SIG-M5 (cell line): ENCODE results near the gene MAG.

Experiments
- DNase-seq: peaks from one replicate; lab custom pipeline; 2025; lab: John Stamatoyannopoulos, UW

MAG gene, protein sequence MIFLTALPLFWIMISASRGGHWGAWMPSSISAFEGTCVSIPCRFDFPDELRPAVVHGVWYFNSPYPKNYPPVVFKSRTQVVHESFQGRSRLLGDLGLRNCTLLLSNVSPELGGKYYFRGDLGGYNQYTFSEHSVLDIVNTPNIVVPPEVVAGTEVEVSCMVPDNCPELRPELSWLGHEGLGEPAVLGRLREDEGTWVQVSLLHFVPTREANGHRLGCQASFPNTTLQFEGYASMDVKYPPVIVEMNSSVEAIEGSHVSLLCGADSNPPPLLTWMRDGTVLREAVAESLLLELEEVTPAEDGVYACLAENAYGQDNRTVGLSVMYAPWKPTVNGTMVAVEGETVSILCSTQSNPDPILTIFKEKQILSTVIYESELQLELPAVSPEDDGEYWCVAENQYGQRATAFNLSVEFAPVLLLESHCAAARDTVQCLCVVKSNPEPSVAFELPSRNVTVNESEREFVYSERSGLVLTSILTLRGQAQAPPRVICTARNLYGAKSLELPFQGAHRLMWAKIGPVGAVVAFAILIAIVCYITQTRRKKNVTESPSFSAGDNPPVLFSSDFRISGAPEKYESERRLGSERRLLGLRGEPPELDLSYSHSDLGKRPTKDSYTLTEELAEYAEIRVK

GRCh38 chr19:35291916-35292315 is at the start of gene MAG:
TSS of gene MAG (plus strand) at chr19:35292161. CDS start at chr19:35295409, 3,248 bp downstream.
- DNase-seq = no peak

DNA sequence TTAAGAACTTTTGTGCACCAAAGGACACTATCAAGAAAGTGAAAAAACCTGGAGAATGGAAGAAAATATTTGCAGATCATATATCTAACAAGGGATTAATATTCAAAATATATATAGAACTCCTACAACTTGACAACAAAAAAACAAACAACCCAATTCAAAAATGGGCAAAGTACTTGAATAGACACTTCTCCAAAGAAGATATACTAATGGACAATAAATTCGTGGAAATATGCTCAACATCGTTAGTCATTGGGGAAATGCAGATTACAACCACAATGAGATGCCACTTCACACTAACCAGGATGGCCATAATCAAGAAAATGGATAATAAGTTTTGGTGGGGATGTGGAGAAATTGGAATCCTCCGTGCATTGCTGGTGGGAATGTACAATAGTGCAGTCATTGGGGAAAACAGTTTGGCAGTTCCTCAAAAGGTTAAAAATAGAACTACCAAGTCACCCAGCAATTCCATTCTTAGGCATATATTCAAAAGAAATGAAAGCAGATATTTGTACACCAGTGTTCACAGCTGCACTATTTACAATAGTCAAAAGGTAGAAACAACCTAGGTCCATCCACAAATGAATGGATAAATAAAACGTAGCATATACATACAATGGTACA is 45.4 kb upstream of the MAG start:
- DNase-seq = no peak

DNA sequence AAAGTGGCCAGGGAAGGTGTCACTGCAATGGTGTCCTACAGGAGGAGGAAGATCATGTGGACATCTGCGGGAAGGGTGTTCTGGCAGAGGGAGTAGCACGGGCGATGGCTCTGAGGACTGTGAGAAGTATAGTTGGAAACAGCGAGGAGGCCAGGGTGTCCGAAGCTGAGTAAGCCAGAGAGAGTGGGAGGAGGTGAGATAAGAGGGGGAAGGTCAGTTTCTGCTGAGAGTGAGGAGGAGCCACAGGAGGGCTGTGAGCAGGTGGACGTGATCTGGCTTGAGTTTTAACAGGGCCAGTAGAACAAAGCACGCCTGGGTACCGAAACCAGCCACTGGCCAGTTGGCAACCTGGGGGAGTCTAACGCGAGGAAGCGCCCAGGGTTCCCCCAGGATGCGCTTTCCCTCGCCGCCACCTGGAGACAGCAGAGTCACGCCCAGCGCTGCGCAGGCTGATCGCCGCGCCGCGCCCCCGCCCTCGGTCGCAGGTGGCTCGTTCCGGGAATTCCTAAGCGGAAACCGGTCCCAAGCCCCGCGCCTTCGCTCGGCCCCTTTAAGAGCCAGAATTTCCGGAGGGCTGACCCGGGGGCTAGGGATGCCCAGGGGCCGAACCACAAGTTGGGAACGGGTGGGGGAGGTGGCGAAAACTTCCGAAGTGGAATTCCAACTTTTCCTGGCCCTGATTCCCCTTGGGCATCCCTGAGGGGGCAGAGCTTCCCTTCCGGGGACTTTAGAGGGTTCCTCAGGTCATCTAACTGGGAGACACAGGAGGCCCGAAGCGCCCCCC is 44.2 kb upstream of the MAG start:
- no peak for DNase-seq

DNA sequence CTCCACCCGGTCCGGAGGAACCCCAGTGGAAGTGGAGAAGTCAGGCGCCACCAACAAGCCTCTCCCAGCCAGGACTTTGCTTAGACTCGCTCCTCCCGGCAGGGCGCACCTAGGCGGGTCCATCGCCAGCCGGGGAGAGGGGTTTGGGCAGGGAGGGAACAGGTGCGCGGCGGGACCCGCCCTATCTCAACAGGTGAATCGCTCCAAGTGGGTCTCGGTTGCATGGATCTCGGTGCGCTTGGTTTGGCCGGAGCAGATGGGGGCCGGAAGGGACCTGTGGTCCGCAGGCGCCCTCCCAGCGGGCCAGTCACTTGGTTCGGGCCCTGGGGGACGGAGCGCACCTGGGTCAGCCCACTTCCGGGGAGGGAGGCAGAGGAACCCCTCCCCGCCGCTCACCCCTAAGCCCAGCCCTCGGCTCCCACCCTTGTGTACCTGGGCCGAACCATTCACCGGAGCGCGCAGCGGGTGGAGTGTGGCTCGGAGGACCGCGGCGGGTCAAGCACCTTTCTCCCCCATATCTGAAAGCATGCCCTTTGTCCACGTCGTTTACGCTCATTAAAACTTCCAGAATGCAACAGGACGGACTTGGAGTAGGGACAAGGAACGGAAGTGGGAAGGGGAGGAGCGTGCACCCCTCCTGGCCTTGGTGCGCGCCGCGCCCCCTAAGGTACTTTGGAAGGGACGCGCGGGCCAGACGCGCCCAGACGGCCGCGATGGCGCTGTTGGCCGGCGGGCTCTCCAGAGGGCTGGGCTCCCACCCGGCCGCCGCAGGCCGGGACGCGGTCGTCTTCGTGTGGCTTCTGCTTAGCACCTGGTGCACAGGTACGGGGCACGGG is 43.4 kb upstream of the MAG start, which contains the start of gene LSR:
TSS of gene LSR (plus strand) at position 693 of the 836 bp plus-strand sequence. CDS start at position 714, 21 bp downstream.
- DNase-seq = no peak

GRCh38 chr19:35249146-35249847 is 42.7 kb upstream of the MAG start:
- no peak for DNase-seq

- no peak for DNase-seq
Measured at GRCh38 chr19:35249848-35250711, 41.9 kb upstream of the MAG start.

GRCh38 chr19:35251456-35251855 is 40.5 kb upstream of the MAG start:
- DNase-seq = no peak

DNA sequence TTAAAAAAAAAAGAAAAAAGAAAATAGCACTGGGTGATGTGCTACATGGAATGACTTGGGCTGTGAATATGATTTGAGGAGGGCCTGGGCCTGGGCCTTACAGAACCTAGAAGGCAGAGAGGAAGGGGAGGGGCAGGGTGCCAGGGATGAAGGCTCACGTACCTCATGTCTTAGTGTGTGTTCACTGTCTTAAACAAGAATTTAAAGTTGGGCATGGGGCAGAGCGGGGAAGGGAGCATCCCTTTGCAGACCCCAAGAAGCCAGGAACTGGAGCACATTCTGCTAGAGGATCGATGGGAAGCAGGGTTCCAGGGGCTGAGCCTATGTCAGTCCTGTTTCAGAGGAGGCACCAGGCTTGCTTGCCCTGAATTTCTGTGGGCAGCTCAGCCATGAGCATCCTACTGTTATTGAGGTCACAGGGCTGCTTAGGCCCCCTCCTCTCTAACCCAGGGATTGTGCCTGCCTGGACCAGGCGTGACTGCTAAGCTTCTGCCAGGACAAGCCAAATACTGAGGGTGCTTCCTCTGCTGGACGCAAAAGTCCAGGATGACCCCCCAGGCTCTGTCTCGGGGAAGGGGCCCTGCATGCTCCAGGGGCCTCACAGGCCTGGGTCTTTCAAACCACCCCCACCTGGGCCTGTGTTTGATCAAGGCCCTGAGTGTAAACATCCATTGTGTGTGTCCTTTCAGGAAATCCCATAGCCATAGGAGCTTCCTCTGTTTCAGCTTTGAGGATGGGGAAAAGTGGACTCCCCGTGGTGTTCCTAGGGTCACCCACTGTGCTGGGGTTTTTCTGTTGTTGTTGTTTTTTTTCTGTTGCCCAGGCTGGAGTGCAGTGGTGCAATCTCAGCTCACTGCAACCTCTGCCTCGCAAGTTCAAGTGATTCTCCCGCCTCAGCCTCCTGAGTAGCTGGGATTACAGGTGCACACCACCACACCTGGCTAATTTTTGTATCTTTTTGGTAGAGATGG is 38.4 kb upstream of the MAG start:
- no peak for DNase-seq

DNA sequence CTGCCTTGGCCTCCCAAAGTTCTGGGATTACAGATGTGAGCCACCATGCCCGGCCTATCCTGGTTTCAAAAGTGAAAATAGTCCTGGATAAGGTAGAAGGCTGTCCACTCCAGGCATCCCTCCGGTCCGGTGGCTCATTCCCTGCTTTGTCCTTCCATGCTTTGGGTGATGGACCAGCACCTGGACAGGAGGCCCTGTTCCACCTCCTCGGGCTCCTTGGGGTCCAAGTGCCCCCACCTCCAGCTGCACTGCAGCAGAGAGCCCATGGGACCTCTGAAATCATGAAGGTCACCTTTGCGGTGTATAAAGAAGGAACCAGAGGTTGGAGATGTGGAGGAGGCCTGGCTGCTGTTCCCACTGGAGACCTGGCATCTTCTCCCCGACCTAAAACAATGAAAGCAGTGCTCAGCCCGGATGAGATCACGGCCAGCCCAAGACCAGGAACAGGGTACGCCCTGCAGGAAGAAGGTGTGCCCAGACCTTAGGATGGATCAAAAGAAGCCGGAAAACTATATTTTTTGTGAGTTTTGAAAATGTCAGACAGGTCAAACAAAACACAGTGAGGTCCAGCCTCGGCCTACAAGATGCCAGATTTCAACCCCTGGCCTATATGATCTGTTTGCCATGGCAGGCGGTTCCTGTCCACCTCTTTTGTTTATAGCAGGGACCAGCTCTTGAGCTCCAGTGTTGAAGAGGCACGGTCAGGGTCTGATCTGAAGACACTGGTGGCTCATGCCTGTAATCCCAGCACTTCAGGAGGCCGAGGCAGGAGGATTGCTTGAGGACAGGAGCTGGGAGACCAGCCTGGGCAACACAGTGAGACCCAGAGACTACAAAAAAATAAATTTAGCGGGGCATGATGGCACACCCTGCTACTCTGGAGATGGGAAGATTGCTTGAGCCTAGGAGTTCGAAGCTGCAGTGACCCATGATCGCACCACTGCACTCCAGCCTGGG is 37.3 kb upstream of the MAG start:
- DNase-seq = no peak

DNA sequence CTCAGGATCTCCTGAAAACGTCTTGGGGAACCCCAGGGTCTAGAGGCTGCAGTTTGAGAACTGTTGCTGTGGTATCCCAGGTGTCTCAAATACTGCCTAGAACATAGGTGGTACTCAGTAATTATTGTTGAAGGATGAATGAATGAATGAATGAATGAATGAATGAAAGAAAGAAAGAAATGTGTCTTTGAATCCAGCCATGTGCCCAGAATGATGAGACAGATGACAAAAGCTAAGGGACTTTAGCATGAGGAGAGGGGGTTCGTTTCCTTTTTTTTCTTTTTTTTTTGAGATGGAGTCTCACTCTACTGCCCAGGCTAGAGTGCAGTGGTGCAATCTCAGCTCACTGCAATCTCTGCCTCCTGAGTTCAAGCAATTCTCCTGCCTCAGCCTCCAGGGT is 35.4 kb upstream of the MAG start:
- DNase-seq = no peak

DNA sequence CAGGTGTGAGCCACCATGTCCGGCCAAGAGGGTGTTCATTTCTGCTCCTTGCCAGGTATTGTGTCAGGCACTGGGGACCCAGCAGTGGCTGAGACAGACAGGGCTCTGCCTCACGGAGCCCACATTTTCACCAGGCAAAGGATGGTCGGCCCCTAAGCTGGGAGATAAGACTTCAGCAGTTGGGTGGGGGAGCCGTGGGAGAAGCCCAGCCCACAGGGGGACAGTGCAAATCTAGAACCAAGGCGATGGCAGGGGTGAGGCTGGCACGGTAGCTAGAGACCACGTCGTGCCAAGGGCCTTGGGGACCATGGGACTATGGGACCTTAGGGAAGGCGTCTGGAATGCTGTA is 34.9 kb upstream of the MAG start:
- DNase-seq = no peak

DNA sequence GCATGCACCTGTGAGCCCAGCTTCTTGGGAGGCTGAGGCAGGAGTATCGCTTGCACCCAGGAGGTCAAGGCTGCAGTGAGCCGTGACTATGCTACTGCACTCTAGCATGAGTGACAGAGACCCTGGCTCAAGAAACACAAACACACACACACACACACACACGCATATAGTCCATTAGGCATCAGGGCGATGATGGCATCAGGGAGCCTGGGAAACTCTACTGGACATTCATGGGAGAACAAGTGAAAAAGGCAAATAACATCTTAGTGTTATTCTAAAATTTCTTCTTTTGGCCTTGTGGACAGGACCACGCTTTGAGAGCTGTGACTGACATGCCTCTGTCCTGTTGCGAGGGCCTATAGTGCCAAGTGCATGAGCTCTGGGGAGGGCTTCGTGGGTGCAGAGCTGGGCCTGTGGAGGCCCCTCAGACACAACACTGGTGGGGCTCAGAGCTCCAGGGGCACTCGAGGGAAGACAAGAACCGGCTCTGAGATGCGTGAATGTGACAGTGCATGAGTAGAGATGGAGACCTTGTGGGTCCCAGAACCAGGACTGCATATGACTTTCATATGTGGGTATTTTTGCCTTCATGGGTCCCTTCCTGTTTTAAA is 31.2 kb upstream of the MAG start:
- DNase-seq = no peak

DNA sequence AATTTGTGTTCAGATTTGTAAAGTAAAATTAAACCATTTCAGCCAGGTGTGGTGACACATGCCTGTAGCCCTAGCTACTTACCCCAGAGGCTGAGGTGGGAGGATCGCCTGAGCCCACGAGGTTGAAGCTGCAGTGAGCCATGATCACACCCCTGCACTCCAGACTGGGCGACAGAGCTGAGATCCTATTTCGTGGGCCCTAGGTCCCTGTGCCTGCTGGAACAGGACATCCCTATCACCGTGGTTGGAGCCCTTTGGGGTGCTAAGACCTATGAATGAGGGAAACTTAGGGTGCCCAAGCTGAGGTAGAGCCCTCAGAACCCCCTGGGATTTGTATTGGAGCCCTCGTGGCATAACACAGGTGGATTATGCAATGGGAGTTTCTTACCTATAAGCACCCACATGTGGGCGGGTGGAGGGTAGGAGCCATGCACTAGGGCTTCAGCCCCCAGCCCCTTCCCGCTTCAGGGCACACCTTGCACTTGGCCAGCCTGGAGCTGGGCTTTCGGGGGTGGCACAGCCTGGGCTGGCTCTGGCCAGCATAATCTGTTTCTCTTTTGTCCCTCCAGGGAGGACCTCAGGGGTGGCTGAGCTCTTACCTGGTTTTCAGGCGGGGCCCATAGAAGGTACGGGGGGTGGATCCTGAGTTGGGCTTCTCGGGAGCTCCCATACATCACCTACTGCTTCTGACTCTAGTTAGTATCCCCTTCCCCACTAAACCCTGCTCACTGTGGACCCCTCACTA is 30.4 kb upstream of the MAG start:
- no peak for DNase-seq

DNA sequence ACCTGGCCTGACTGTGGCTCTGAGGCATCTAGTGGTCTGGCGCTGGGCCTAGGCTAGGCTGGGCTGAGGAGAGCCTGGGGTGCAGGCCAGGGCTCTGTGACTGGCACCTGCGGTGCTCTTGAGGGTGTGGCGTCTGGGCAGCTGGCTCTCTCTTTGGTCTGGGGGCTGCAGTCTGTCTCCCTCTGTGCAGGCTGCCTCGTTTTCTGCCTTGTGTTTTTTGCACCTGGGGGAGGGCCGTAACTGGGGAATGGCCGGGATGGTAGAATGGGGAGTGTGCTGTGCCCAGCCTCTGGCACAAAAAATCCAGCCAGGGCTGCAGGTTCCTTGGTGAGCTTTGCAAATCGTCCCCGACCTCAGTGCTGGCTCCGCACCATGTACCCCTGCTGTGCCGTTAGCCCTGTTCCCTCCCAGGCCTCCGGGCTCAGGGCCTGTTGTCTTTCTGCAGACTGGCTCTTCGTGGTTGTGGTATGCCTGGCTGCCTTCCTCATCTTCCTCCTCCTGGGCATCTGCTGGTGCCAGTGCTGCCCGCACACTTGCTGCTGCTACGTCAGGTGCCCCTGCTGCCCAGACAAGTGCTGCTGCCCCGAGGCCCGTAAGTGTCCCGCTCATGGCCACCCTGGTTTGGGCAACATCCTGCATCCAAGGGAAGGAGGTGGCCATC is 29.7 kb upstream of the MAG start:
- DNase-seq = no peak

DNA sequence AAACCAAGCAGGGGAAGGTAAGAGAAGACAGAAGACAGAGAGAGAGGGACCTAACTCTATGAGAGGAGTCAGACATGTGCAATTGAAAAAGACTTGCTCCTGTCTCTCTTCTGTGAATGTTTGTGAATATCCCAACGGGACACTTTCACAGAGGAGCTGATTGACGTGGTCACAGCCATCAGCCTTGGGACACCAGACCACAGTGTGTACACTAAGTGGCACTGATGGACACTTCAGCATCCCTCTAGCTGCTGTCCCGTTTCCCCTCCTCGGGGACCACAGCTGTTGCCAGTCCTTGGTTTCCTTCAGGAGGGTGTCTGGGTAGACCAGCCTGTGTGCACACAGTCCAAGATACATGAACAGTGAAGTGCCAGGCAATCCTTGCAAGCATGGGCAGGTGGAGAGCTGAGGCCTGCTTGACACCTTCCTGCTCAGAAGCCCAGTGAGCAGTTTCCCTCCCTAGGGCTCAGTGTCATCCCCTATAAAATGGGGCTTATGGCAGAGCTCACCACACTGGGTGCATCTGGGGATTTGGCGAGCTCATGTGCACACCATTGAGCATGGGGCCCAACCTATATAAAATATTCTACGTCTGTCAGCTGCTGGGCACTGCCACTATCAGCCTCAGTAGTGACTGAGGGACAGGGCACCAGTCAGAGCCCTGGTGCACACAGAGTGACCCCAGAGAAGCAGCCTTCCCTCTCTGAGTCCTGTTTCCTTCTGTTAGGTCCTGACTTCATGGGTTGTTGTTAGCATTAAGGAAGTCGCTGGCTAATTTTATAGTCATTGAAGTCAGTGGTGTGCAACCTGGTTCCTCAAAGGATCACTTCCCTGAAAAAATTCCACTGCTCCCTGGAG is 27.5 kb upstream of the MAG start:
- DNase-seq = no peak
